IMR-90 (cell line): ENCODE results near the gene PROX2. TPM values are rescaled to one million over a fixed set of nuclear protein-coding genes. Genes with fewer than 3 reads are reported as not detected.

Experiments used
- ATAC-seq: fragments of 200-7000 bp; cut with Tn5 transposase; 2 replicates; pipeline ENCODE4 v1.9.1; 2020; ENCODE audit warnings: low read depth, mild to moderate bottlenecking, moderate library complexity
- BruUV-seq: library from RNA; stranded (reverse); fragments of 400-500 nt; replicated peaks from 2 replicates; lab custom pipeline; 2021; lab: Mats Ljungman, UMichigan
- CTCF ChIA-PET: fragments of 300-600 bp; formaldehyde crosslinking; extraction: SDS; loops from one replicate; lab custom pipeline; 2021; ENCODE audit warnings: antibody characterized with exemption; lab: Yijun Ruan, JAX
- POLR2A ChIA-PET: fragments of 300-600 bp; sonication (Branson Sonifier 250); formaldehyde crosslinking; loops from one replicate; lab custom pipeline; 2022; ENCODE audit warnings: antibody characterized with exemption; ENCODE audit not compliant: unreplicated experiment; lab: Charles Lee
- DNase-seq: peaks from one replicate; pipeline ENCODE4 v3.0.0; 2013
- H2AFZ ChIP-seq: replicated peaks from 2 replicates; pipeline ENCODE3; 2013; ENCODE audit warnings: low read length, mild to moderate bottlenecking; ENCODE audit not compliant: poor library complexity
- H2AK5ac ChIP-seq: 2 replicates; pipeline ENCODE4 v1.6.1; 2013; ENCODE audit warnings: low read depth, low read length, inconsistent platforms
- H2AK9ac ChIP-seq: replicated peaks from 2 replicates; pipeline ENCODE3; 2013; ENCODE audit warnings: mild to moderate bottlenecking, low read depth, low read length, moderate library complexity; ENCODE audit not compliant: poor library complexity
- H2BK120ac ChIP-seq: 2 replicates; pipeline ENCODE4 v1.6.1; 2013; ENCODE audit warnings: low read depth, low read length, inconsistent platforms
- H2BK15ac ChIP-seq: 3 replicates; pipeline ENCODE4 v1.6.1; 2013; ENCODE audit warnings: low read depth, low read length, inconsistent platforms
- H2BK20ac ChIP-seq: 2 replicates; pipeline ENCODE4 v1.6.1; 2013; ENCODE audit warnings: low read depth, mild to moderate bottlenecking, inconsistent platforms, low read length, moderate library complexity
- H2BK5ac ChIP-seq: 2 replicates; pipeline ENCODE4 v1.6.1; 2013; ENCODE audit warnings: mild to moderate bottlenecking, low read depth, low read length, inconsistent platforms; ENCODE audit not compliant: poor library complexity, severe bottlenecking
- H3K14ac ChIP-seq: replicated peaks from 2 replicates; pipeline ENCODE4 v1.6.1; 2013; ENCODE audit warnings: low read depth, low read length, inconsistent platforms
- H3K18ac ChIP-seq: 2 replicates; pipeline ENCODE4 v1.6.1; 2013; ENCODE audit warnings: low read depth, low read length, control low read depth
- H3K23ac ChIP-seq: 2 replicates; pipeline ENCODE4 v1.6.1; 2013; ENCODE audit warnings: low read depth, low read length, inconsistent platforms
- H3K27ac ChIP-seq: 2 replicates; pipeline ENCODE4 v1.5.1; 2013; ENCODE audit warnings: mild to moderate bottlenecking, control low read depth, low read length; ENCODE audit not compliant: insufficient read depth
- H3K27me3 ChIP-seq: 2 replicates; pipeline ENCODE4 v1.6.1; 2013; ENCODE audit warnings: low read length; ENCODE audit not compliant: control insufficient read depth, insufficient read depth
- H3K36me3 ChIP-seq: 2 replicates; pipeline ENCODE4 v1.6.1; 2013; ENCODE audit warnings: low read length, mixed read lengths; ENCODE audit not compliant: control insufficient read depth, insufficient read depth
- H3K4ac ChIP-seq: 2 replicates; pipeline ENCODE4 v1.6.1; 2013; ENCODE audit warnings: low read depth, low read length, inconsistent platforms
- H3K4me1 ChIP-seq: 2 replicates; pipeline ENCODE4 v1.6.1; 2013; ENCODE audit warnings: low read length, mixed read lengths; ENCODE audit not compliant: control insufficient read depth, insufficient read depth
- H3K4me2 ChIP-seq: 2 replicates; pipeline ENCODE4 v1.6.1; 2013; ENCODE audit warnings: low read depth, mild to moderate bottlenecking, control low read depth, low read length, moderate library complexity
- H3K4me3 ChIP-seq: 2 replicates; pipeline ENCODE4 v1.5.1; 2013; ENCODE audit warnings: low read depth, mild to moderate bottlenecking, control low read depth, low read length, moderate library complexity; ENCODE audit not compliant: insufficient read depth
- H3K56ac ChIP-seq: 2 replicates; pipeline ENCODE4 v1.6.1; 2013; ENCODE audit warnings: low read length, inconsistent platforms; ENCODE audit not compliant: insufficient read depth; ENCODE audit errors: extremely low read depth
- H3K79me1 ChIP-seq, 2 experiments: 2 replicates each; pipeline ENCODE4 v1.6.1; 2013; ENCODE audit warnings: low read length in 2 of 2, inconsistent platforms in 1 of 2, low read depth in 1 of 2
- H3K9ac ChIP-seq: 2 replicates; pipeline ENCODE4 v1.6.1; 2013; ENCODE audit warnings: low read depth, low read length, control low read depth
- H3K9me1 ChIP-seq: 2 replicates; pipeline ENCODE4 v1.6.1; 2013; ENCODE audit warnings: low read length, inconsistent platforms; ENCODE audit not compliant: insufficient read depth
- H3K9me3 ChIP-seq: 2 replicates; pipeline ENCODE4 v1.6.1; 2013; ENCODE audit warnings: low read length; ENCODE audit not compliant: control insufficient read depth, insufficient read depth
- H4K20me1 ChIP-seq: 2 replicates; pipeline ENCODE4 v1.6.1; 2013; ENCODE audit warnings: low read length, inconsistent platforms; ENCODE audit not compliant: insufficient read depth
- H4K5ac ChIP-seq: 2 replicates; pipeline ENCODE4 v1.6.1; 2013; ENCODE audit warnings: mild to moderate bottlenecking, low read depth, low read length, control low read depth
- H4K8ac ChIP-seq, 2 experiments: 2 replicates each; pipeline ENCODE4 v1.6.1; 2013; ENCODE audit warnings: low read depth in 2 of 2, low read length in 2 of 2, control low read depth in 1 of 2, inconsistent platforms in 1 of 2
- H4K91ac ChIP-seq: 2 replicates; pipeline ENCODE4 v1.6.1; 2013; ENCODE audit warnings: low read depth, low read length, inconsistent platforms; ENCODE audit not compliant: insufficient read depth
- CEBPB ChIP-seq: IDR thresholded peaks from 2 replicates; pipeline ENCODE4 v1.6.1; 2012; ENCODE audit warnings: low read depth, low read length, improper control_type of control experiment
- CHD1 ChIP-seq: IDR thresholded peaks from 2 replicates; pipeline ENCODE4 v1.6.1; 2012; ENCODE audit warnings: low read depth, low read length, improper control_type of control experiment
- FOS ChIP-seq: fragments of 150-350 bp; IDR thresholded peaks from 2 replicates; pipeline ENCODE4 v1.6.1; 2016; ENCODE audit warnings: low read depth, low read length
- MAFK ChIP-seq: IDR thresholded peaks from 2 replicates; pipeline ENCODE4 v1.6.1; 2012; ENCODE audit warnings: low read depth, low read length, improper control_type of control experiment
- MAZ ChIP-seq: IDR thresholded peaks from 2 replicates; pipeline ENCODE4 v1.6.1; 2012; ENCODE audit warnings: low read depth, mild to moderate bottlenecking, low read length, improper control_type of control experiment, moderate library complexity, borderline replicate concordance
- MXI1 ChIP-seq: IDR thresholded peaks from 2 replicates; pipeline ENCODE4 v1.6.1; 2012; ENCODE audit warnings: low read depth, mild to moderate bottlenecking, low read length, moderate library complexity, borderline replicate concordance
- NFE2L2 ChIP-seq: fragments of 150-350 bp; IDR thresholded peaks from 2 replicates; pipeline ENCODE4 v1.6.1; 2016; ENCODE audit warnings: low read depth, mild to moderate bottlenecking, low read length
- POLR2A ChIP-seq: IDR thresholded peaks from 2 replicates; pipeline ENCODE4 v1.6.1; 2012; ENCODE audit warnings: mild to moderate bottlenecking, low read depth, low read length
- RAD21 ChIP-seq: IDR thresholded peaks from 2 replicates; pipeline ENCODE4 v1.6.1; 2012; ENCODE audit warnings: low read length, improper control_type of control experiment
- RFX5 ChIP-seq: IDR thresholded peaks from 2 replicates; pipeline ENCODE4 v1.8.0; 2012; ENCODE audit warnings: low read depth, mild to moderate bottlenecking, low read length, moderate library complexity
- SMC3 ChIP-seq: fragments of 150-350 bp; IDR thresholded peaks from 2 replicates; pipeline ENCODE4 v1.6.1; 2016; ENCODE audit warnings: low read depth, mild to moderate bottlenecking, antibody characterized with exemption, low read length, moderate library complexity
- WGBS, 2 experiments: methylation state at CpG; one replicate each; pipeline versions ENCODE4 v1.1.5 to v1.1.7; 2013; ENCODE audit warnings: missing lambda C conversion rate in 2 of 2; ENCODE audit not compliant: insufficient read length in 1 of 2; ENCODE audit errors: extremely low coverage in 2 of 2; 5-methylcytosine and 5-hydroxymethylcytosine counted together
- dilution Hi-C: fragments of 300-500 bp; cut with HindIII; formaldehyde crosslinking; loops from one replicate; pipeline ENCODE4 v1.14.3; 2018; ENCODE audit warnings: low sequenced_read_pairs; ENCODE audit not compliant: unreplicated experiment
- in situ Hi-C: fragments of 300-500 bp; cut with MboI; formaldehyde crosslinking; loops from 3 replicates; pipeline ENCODE4 v1.14.3; 2019; ENCODE audit warnings: low sequenced_read_pairs, inconsistent platforms, mixed read lengths
- intact Hi-C: fragments of 100-400 bp; cut with micrococcal nuclease; formaldehyde crosslinking; loops from 2 replicates; pipeline ENCODE4 v1.10.0; 2022
- polyA plus RNA-seq, 3 experiments: library from polyadenylated mRNA; depleted of rRNA; stranded (reverse); fragments of >200 nt; gene quantifications; 2 replicates each; pipeline ENCODE4 v1.2.3, GENCODE V29; 2012; ENCODE audit warnings: low replicate concordance in 1 of 3
- total RNA-seq: library from RNA; depleted of rRNA; stranded (reverse); fragments of >200 nt; gene quantifications from 2 replicates; pipeline ENCODE4 v1.2.3, GENCODE V29; 2012
- TF ChIP-seq, protein P1 (sequence below): fragments of 150-350 bp; IDR thresholded peaks from 2 replicates; pipeline ENCODE4 v1.6.1; 2016; ENCODE audit warnings: low read depth, mild to moderate bottlenecking, low read length, moderate library complexity, borderline replicate concordance
- TF ChIP-seq, protein P2 (sequence below): fragments of 150-350 bp; IDR thresholded peaks from 2 replicates; pipeline ENCODE4 v1.6.1; 2017; ENCODE audit warnings: mild to moderate bottlenecking, antibody characterized with exemption, low read length, low read depth
- TF ChIP-seq, protein P3 (sequence below): conservative IDR thresholded peaks from 2 replicates; pipeline ENCODE4 v1.5.1; 2012; ENCODE audit warnings: mild to moderate bottlenecking, low read depth, low read length, improper control_type of control experiment

Gene PROX2
- total and polyA plus RNA-seq, 2 of the 4 experiments (the other 2 are of a cell fraction) = not detected

DNA sequence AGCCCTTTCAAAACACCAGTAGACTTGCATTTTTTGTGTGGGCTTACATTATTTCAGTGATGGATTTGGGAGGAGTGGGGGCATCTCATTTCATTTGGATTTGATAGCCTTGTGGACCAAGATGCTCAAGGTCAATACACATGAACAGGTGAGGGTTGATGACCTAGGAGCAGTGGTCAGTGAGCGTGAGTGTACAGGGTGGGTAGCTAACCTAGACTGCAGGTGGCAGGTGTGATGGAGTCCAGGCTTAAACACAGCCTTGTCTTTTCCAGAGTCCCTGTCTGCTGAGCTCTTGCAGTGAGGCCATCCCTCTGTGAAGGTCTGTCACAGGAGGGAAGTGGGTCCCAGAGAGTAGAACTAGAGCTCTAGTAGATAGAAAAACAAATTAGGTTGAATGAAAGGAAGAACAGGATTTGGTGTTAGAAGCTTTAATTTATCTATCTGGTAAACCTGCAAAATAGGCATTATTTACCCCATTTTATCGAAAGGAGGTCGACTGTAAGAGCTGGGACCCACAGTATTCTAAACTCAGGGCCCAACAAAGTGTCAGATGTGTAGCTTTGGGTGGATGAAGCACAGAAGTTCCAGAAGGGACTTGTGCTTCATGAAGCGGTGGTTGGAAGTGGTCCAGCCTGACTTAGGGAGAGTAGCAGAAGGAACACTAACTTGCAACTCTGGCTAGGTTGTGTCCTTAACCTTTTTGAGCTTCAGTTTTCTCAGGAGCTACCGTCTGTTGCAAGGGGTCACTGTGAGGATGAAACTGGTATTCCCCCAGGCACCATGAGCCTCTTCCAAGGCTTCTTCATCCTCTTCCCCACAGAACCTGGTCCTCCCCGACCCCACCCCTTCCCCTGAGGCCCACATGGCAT is 28.9 kb upstream of the PROX2 start:
- no peak overlapping the region for H2BK120ac ChIP-seq
- DNase-seq (no peak), ATAC-seq (no peak)
- dilution Hi-C loops (no loop called here), intact Hi-C loops (loop anchor here (1.0 kb wide), 1 partner anchor 44 kb away; no protein-coding TSS in a partner anchor), in situ Hi-C loops (loop anchor here (5.0 kb wide), 1 partner anchor 43 kb away; no protein-coding TSS in a partner anchor)
- no peak overlapping the region for H2AK9ac ChIP-seq
- H3K23ac ChIP-seq = no peak overlapping the region
- H3K9ac ChIP-seq = no peak overlapping the region
- no peak overlapping the region for H3K4me2 ChIP-seq
- POLR2A ChIA-PET = interaction anchor here (1.6 kb wide), 1 partner anchor 44 kb away, joined by 3 read pairs; no protein-coding TSS in a partner anchor
- no peak overlapping the region for H4K91ac ChIP-seq
- H2BK20ac ChIP-seq = no peak overlapping the region
- peaks cover 8% of the 10 kb centered on the region for H4K20me1 ChIP-seq
- peaks cover 3% of the 10 kb centered on the region; the same call in 1 of the 2 replicates for H3K9me1 ChIP-seq
- H3K4me3 ChIP-seq = no peak overlapping the region
- H2AFZ ChIP-seq = no peak overlapping the region
- no peak overlapping the region for H2BK15ac ChIP-seq
- TF ChIP-seq SMC3 (no peak), MAZ (no peak), RAD21 (no peak), CHD1 (no peak), CEBPB (no peak), NFE2L2 (no peak), FOS (no peak), MXI1 (no peak), POLR2A (no peak), RFX5 (no peak), MAFK (no peak)
- TF ChIP-seq, protein P1, sequence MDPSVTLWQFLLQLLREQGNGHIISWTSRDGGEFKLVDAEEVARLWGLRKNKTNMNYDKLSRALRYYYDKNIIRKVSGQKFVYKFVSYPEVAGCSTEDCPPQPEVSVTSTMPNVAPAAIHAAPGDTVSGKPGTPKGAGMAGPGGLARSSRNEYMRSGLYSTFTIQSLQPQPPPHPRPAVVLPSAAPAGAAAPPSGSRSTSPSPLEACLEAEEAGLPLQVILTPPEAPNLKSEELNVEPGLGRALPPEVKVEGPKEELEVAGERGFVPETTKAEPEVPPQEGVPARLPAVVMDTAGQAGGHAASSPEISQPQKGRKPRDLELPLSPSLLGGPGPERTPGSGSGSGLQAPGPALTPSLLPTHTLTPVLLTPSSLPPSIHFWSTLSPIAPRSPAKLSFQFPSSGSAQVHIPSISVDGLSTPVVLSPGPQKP = no peak
- TF ChIP-seq, protein P2, sequence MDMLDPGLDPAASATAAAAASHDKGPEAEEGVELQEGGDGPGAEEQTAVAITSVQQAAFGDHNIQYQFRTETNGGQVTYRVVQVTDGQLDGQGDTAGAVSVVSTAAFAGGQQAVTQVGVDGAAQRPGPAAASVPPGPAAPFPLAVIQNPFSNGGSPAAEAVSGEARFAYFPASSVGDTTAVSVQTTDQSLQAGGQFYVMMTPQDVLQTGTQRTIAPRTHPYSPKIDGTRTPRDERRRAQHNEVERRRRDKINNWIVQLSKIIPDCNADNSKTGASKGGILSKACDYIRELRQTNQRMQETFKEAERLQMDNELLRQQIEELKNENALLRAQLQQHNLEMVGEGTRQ = no peak
- TF ChIP-seq, protein P3, sequence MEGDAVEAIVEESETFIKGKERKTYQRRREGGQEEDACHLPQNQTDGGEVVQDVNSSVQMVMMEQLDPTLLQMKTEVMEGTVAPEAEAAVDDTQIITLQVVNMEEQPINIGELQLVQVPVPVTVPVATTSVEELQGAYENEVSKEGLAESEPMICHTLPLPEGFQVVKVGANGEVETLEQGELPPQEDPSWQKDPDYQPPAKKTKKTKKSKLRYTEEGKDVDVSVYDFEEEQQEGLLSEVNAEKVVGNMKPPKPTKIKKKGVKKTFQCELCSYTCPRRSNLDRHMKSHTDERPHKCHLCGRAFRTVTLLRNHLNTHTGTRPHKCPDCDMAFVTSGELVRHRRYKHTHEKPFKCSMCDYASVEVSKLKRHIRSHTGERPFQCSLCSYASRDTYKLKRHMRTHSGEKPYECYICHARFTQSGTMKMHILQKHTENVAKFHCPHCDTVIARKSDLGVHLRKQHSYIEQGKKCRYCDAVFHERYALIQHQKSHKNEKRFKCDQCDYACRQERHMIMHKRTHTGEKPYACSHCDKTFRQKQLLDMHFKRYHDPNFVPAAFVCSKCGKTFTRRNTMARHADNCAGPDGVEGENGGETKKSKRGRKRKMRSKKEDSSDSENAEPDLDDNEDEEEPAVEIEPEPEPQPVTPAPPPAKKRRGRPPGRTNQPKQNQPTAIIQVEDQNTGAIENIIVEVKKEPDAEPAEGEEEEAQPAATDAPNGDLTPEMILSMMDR = no peak
- H2AK5ac ChIP-seq = no peak overlapping the region
- 0 out of 4 replicates have a peak, but pooled peaks cover 0 to under 1% of the 10 kb centered on the region in 2 experiments for H3K79me1 ChIP-seq
- BruUV-seq = no TSS peak
- no peak overlapping the region for H3K18ac ChIP-seq
- H3K14ac ChIP-seq = no peak overlapping the region
- peaks cover 33% of the 10 kb centered on the region for H3K36me3 ChIP-seq
- H4K5ac ChIP-seq = no peak overlapping the region
- no peak overlapping the region for H4K8ac ChIP-seq
- H3K4ac ChIP-seq = no peak overlapping the region
- H3K9me3 ChIP-seq = no peaks in the 10 kb centered on the region
- CTCF ChIA-PET = interaction anchor here (0.5 to 2.9 kb wide), 7 partner anchors 11 to 1451 kb away, joined by 3 to 46 read pairs (median 4); no protein-coding TSS in a partner anchor
- no peak overlapping the region for H3K27ac ChIP-seq
- WGBS, 2 experiments = 60% methylated on average over 1 of the region's 6 CpGs; no CpG with 5 or more reads in 1 of the 2 experiments
- no peaks in the 10 kb centered on the region for H3K27me3 ChIP-seq
- H3K4me1 ChIP-seq = no peaks in the 10 kb centered on the region; the same call in 1 of the 2 replicates
- H2BK5ac ChIP-seq = no peak overlapping the region
- H3K56ac ChIP-seq = no peak overlapping the region
